HCT116 (cell line): ENCODE results near the gene DAAM2.

Experiments
- EZH2 ChIP-seq: fragments of 200-600 bp; sonication (generic); IDR thresholded peaks from 2 replicates; pipeline ENCODE4 v1.6.1; 2017; ENCODE audit warnings: antibody characterized with exemption, mixed run types
- EZH2phosphoT487 ChIP-seq: fragments of 200-600 bp; IDR thresholded peaks from 2 replicates; pipeline ENCODE4 v1.6.1; 2018; ENCODE audit warnings: antibody characterized with exemption, borderline replicate concordance
- POLR2A ChIP-seq: IDR thresholded peaks from 2 replicates; pipeline ENCODE4 v1.7.0; 2011; ENCODE audit warnings: borderline replicate concordance; ENCODE audit not compliant: insufficient read depth, insufficient read length; ENCODE audit errors: extremely low read depth
- SIN3A ChIP-seq: IDR thresholded peaks from 2 replicates; pipeline ENCODE4 v1.6.1; 2012; ENCODE audit warnings: low read depth
- TCF7L2 ChIP-seq: IDR thresholded peaks from 2 replicates; pipeline ENCODE4 v1.7.0; 2011; ENCODE audit warnings: borderline replicate concordance, inconsistent platforms; ENCODE audit not compliant: insufficient read depth, insufficient read length; ENCODE audit errors: extremely low read depth
- YY1 ChIP-seq: IDR thresholded peaks from 2 replicates; pipeline ENCODE4 v1.6.1; 2011; ENCODE audit warnings: low read length, low read depth, moderate library complexity, mild to moderate bottlenecking; ENCODE audit not compliant: insufficient replicate concordance; ENCODE audit errors: extremely low read depth
- ZFX ChIP-seq: fragments of 450-650 bp; IDR thresholded peaks from 2 replicates; pipeline ENCODE4 v1.6.1; 2017
- TF ChIP-seq, protein P1 (sequence below), 3 experiments: fragments of 200-600 bp in 1 of 3; sonication (generic) in 1 of 3; IDR thresholded peaks in 2 of 3; conservative IDR thresholded peaks in 1 of 3; 2 replicates each; pipeline ENCODE4 v1.5.1; 2012 to 2017; ENCODE audit warnings: low read depth in 2 of 3, low read length in 2 of 3, antibody characterized with exemption in 1 of 3, borderline replicate concordance in 1 of 3, control low read depth in 1 of 3, mild to moderate bottlenecking in 1 of 3, mixed read lengths in 1 of 3, mixed run types in 1 of 3, moderate library complexity in 1 of 3; ENCODE audit not compliant: insufficient read depth in 1 of 3

- TF ChIP-seq YY1 (no peak), EZH2 (no peak), POLR2A (no peak), EZH2phosphoT487 (no peak), SIN3A (no peak), TCF7L2 (no peak), ZFX (no peak)
- TF ChIP-seq, protein P1, sequence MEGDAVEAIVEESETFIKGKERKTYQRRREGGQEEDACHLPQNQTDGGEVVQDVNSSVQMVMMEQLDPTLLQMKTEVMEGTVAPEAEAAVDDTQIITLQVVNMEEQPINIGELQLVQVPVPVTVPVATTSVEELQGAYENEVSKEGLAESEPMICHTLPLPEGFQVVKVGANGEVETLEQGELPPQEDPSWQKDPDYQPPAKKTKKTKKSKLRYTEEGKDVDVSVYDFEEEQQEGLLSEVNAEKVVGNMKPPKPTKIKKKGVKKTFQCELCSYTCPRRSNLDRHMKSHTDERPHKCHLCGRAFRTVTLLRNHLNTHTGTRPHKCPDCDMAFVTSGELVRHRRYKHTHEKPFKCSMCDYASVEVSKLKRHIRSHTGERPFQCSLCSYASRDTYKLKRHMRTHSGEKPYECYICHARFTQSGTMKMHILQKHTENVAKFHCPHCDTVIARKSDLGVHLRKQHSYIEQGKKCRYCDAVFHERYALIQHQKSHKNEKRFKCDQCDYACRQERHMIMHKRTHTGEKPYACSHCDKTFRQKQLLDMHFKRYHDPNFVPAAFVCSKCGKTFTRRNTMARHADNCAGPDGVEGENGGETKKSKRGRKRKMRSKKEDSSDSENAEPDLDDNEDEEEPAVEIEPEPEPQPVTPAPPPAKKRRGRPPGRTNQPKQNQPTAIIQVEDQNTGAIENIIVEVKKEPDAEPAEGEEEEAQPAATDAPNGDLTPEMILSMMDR (IDR thresholded peaks at IDR 0.05 in 2 of 3, conservative IDR thresholded peaks at IDR 0.05 in 1 of 3; ENCODE audit: borderline replicate concordance in 1 of 3, insufficient read depth in 1 of 3, low read depth in 2 of 3, low read length in 2 of 3) = no peak
Measured at GRCh38 chr6:39891976-39892375, 99.8 kb downstream of the DAAM2 start.
